DMS53 (cell line): ENCODE data around the gene CNTN4.

Experiments
- DNase-seq: peaks from one replicate; lab custom pipeline; 2025; lab: John Stamatoyannopoulos, UW

CNTN4 gene

DNA sequence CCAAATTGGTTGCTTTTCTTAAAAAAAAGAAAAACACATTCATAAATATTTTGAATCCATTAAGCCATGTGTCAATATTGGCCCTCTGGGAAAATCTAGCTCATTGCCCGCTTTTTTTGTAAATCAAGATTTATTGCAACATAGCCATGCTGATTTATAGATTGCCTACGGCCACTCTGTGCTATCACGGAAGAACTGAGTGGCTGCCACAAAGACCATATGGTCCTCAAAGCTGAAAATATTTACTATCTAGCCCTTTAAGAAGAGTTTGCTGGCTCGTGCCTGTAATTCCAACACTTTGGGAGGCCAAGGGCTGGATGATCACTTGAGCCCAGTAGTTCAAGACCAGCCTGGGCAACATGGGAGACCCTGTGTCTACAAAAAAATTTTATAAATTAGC lies 965.6 kb downstream of the CNTN4 start:
- no peak for DNase-seq

- peak; percentile 21 for DNase-seq
These were observed 967.2 kb downstream of the CNTN4 start for GRCh38 chr3:3065876-3066275.

- DNase-seq = no peak
These were observed 967.7 kb downstream of the CNTN4 start for GRCh38 chr3:3066378-3066777.

DNA sequence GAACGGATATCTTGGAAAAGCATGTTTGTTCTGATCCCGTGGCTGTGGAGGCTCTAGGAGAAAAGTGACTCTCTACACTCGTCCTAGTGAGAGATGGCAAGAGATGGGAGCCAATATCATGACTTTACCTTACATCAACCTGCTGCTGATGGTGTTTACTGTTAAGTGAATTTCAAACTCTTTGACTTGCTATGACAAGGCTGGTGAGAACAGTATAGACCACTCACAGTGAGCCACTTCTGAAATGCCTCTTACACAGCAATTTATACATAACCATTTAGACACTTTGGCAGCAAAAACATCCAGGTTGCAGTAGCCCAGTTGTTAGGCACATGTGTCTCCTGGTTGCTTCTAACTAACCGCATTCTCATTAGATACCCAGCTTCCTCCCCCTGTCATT lies 968.2 kb downstream of the CNTN4 start:
- no peak for DNase-seq

GRCh38 chr3:3068358-3068881 lies 969.8 kb downstream of the CNTN4 start:
- no peak for DNase-seq

DNA sequence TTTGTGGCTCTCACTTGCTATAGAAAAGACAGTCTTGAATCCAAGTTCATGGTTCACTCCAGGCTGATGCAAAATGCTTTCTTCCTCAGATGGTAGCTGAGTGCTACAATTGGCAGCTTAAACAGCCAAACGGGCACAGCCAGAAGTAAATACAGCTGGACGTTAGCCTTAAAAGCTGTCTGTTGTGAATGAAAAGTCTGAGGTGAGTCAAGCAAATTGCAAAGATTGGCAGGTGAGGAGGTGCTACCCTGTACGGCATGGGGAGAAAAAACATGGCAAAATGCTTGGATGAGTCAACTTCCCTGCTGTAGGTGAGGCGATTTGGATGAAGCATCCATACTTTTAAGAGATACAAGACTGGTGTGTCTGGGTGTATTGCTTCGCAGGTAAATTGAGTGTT lies 971.1 kb downstream of the CNTN4 start:
- DNase-seq = peak; percentile 0

DNA sequence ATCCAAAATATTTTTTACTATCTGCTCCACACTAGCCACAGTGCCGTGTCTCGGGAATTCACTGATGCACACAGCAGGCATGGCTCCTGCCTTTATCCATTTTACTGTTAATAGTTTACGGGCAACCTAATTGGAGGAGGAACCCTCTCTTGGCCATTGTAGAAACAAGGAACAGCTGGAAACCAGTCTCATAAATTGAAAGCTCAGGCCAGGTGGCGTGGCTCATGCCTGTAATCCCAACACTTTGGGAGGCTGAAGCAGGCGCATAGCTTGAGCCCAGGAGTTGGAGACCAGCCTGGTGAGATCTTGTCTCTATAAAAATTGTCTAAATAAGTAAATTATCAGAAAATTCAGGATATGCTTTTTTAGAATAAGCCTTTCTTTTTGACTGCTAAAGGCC lies 972.5 kb downstream of the CNTN4 start:
- DNase-seq = no peak

DNA sequence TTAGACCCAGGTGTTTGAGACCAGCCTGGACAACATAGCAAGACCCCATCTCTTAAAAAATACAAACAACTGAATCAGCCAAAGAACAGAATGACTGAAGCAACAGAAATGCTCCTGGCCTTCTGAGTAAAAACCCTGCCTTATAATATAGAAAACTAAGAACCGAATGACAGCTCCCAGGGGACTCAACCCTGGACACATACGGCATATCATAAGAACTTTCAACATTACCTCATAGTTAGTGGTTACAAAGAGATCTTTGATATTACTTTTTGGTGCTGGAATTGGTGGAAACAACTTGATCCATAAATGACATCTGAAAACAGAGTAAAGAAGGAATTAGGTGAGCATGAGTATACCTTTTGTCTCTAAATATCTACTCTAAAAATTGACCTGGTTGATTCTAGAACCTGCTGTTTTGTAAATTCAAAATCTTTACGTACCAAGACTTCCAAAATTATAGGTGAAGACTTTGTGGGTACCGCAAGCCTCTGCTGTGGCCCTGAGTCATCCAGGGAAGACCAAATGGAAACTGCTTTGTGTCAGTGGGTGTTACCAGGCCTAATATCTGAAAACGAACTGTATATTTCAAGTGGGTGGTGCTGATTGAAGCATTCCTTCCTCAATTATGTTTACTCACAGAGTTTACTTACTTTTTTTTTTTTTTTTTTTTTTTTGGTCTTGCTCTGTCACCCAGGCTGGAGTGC lies 976.0 kb downstream of the CNTN4 start:
- DNase-seq = no peak

DNA sequence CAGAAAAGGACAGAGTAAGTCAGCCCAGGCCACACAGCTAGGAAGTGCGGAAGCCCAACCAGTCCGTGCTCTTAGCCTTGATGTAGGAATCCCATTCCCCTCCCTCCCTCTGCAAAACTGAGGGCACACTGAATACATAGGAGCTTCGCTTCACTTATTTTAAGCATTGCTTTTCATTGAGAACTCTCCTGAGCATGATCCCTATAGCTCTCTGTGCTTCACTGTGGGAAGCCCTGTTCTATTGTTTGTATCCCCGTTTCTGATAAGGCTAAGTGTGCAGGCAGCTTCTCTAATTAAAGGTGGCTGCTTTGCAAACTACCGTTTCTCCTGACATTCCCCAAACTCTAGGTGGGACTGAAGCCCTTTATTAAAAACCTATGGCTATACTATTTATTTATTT lies 981.6 kb downstream of the CNTN4 start:
- DNase-seq = no peak

DNA sequence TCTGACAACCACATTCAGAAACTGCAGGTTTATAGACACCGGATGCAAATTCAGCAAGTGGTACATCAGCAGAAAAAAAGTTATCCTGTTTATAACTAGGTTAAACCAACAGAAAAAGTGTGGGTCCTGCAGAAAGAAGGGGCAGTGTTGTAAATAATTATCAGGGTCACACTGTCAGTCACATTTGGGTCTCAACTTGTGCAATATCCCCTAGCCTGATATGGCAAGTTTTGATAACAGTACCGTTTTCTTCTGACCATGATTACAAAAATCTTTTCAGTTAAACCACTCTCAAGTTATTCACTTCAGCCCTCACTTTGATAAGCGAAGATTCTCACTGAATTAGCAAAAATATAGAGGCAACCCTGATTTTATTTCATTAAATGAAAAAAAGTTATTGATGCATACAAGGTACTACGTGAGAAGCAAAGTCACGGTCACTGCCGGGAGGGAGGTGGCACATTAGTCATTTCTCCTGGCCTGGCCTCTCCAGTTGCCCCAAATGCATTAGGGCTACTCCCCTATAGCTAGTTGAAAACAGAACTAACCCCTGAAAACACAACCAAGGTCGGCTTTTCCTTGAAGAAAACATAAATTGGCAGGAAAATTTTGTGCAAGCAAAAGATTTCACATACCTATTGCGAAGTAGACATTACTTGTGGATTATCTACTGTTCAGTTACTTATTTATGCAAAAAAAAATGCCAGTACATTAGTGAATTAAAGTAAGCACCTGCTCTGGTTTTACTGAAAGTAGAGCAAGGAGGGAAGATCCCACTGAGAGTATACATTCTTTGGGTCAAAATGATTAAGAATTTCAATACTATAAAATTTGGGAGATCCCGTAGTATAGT lies 982.9 kb downstream of the CNTN4 start:
- DNase-seq = no peak

- no peak for DNase-seq
These were observed 983.7 kb downstream of the CNTN4 start for GRCh38 chr3:3082234-3082924.

GRCh38 chr3:3084890-3085289 lies 986.2 kb downstream of the CNTN4 start:
- DNase-seq = no peak

DNA sequence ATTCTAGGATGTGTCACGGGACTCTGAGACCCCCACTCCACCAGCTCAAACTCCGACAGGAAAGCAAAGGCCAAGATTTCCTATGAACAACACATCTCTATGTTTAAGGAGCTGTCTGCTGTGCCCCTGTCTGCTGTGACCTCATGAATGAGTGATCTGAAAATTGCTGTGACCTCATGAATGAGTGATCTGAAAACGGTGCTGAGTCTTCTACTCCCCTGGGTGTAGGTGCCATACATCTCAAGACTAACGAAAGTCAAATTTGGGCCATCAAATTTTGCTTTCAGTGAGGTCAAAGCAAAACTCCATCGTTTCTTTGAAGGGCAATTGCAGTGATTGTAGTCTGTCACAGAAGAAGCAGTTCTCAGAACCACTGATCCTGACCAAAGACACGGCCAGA lies 987.1 kb downstream of the CNTN4 start:
- DNase-seq = no peak

DNA sequence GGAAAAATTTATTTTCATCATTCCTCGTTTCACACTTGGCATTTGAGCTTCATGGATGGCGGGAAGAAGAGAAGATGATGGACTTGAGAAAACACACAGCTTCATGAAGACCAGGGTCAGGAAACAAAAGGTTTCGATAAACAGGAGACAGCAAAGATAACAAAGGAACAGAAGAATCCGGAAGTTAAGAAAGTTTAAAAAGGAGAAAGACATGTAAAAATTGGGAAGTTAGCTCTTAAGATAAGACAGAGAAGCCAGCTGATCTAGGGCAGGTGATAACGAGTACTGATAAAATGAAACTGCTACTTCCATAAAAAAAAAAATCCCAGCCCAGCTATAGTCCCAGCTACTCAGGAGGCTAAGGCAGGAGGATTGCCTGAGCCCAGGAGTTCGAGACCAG lies 987.6 kb downstream of the CNTN4 start:
- no peak for DNase-seq

DNA sequence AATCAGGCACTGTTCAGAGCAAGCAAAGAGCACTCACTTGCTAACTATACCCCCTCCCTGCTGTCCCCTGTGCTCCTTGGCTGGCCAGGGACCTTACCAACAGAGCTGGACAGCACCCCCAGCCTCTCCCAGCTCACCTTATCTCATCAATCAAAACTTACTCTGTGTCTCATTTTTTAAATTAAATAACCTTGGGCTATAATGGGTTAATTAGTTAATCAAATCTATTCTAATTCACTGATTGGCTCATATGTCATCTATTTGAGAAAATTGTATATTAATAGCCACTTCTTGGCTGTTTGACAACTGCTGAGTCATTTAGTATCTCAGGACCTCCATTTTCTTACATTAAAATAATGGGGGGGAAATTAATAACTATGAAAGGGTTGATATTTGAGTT lies 988.6 kb downstream of the CNTN4 start:
- no peak for DNase-seq

- DNase-seq = no peak
These were observed 989.2 kb downstream of the CNTN4 start for GRCh38 chr3:3087716-3088465.

- DNase-seq = no peak
These were observed 990.4 kb downstream of the CNTN4 start for GRCh38 chr3:3089017-3089416.

DNA sequence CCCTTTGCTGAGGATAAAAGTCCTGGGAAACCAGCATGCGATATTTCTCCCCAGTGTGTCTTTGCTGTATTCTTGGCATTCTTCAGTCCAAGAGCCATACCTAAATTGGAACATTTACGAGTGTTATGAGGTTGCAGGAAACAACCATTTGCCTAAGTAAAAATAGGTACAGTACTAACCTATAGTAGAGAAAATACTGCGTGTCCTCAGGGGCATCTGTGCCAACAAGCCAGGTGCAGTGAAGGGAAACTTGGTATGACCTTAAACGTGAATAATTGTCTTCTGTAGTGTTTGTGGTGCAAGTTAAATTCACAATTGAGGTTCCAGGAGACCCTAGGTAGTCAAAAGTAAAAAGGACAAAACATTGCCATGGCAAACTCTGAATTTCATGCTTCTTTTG lies 999.3 kb downstream of the CNTN4 start:
- no peak for DNase-seq

- DNase-seq = no peak
These were observed 1003.2 kb downstream of the CNTN4 start for GRCh38 chr3:3101660-3102458.

- DNase-seq = no peak
These were observed 1004.1 kb downstream of the CNTN4 start for GRCh38 chr3:3102751-3103150.

GRCh38 chr3:3105246-3105645 lies 1006.6 kb downstream of the CNTN4 start:
- no peak for DNase-seq
